Measurements from ENCODE around the gene ZBTB33.

The ZBTB33 gene

DNA sequence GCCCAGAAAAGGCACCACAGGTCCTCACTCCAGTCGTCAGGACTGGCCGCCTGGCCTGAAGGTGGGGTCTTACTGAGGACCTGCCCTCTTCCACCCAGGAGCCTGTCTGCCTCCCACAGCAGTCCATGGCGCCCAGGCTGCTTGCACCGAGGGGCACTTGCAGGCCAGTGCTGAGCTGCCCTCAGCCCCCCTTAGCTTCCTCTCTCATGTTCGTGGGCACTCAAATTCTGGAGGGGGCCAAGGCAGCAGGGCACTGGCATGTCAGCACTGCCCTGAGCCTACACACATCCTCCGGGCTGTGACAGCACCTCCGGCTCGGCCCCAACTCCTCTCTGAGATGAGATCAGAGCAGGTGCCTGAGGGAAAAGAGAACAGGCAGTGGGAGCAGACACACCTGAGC is 27.2 kb upstream of the ZBTB33 start:
- Histone ChIP-seq H3K4me3 (no peak overlapping the region), H3K27ac (no peak overlapping the region)
- no peak for DNase-seq (ENCODE audit: low spot score)
- TF ChIP-seq, protein P1, sequence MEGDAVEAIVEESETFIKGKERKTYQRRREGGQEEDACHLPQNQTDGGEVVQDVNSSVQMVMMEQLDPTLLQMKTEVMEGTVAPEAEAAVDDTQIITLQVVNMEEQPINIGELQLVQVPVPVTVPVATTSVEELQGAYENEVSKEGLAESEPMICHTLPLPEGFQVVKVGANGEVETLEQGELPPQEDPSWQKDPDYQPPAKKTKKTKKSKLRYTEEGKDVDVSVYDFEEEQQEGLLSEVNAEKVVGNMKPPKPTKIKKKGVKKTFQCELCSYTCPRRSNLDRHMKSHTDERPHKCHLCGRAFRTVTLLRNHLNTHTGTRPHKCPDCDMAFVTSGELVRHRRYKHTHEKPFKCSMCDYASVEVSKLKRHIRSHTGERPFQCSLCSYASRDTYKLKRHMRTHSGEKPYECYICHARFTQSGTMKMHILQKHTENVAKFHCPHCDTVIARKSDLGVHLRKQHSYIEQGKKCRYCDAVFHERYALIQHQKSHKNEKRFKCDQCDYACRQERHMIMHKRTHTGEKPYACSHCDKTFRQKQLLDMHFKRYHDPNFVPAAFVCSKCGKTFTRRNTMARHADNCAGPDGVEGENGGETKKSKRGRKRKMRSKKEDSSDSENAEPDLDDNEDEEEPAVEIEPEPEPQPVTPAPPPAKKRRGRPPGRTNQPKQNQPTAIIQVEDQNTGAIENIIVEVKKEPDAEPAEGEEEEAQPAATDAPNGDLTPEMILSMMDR (IDR thresholded peaks at IDR 0.05) = no peak

DNA sequence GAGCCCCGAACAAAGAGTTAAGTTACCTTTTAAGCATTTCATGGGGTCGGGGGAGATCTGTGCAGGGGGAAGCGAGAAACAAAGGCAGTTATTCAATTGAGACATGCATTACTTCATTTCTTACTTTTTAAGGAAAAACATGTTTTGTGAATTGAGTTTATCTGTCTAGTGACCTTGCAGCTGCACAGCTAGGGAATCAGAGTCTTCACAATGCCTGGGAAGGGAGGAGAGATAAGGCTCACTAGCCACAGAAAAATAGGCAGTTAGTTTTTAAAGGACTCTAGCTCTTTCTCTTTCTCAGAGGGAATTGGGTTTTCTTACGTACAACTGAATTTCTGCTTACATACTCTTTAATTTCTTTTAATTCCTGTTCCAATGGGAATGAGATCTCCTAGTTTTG is 26.2 kb upstream of the ZBTB33 start:
- TF ChIP-seq, protein P1 (IDR thresholded peaks at IDR 0.05) = no peak
- H3K27ac ChIP-seq = no peak overlapping the region
- DNase-seq (ENCODE audit: low spot score) = no peak
- H3K4me3 ChIP-seq = no peak overlapping the region

DNA sequence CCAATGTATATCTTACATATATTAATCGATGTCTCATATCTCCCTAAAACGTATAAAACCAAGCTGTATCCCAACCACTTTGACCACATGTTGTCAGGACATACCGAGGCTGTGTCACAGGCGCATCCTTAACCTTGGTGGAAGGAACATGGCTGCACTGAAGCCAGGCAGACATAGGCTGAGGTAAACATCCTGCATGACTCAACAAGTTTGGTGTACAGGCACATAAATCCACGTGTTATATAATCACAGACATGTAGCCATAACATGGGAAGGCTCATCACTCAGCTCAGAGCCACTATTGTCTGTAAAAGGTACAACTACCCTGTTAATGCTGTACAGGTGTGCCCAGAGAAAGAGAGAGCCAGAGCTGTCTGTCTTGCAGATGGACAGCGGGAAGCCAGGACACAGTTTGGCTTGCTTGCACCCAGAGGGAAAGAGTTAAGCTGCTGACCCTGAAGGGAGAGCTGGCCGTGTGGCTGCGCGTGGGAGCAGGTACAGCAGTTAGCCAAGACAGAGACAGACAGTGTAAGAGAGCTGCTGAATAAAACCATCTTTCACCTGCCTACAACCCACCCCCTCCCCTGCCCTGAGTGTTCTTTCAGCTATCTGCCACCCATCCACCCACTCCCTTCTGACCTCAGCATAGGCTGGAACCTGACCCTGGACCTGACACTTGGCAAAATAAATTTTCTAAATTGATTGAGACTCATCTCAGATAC is 22.3 kb upstream of the ZBTB33 start:
- Histone ChIP-seq H3K4me3 (no peak overlapping the region), H3K27ac (no peak overlapping the region)
- no peak for DNase-seq (ENCODE audit: low spot score)
- TF ChIP-seq, protein P1 (IDR thresholded peaks at IDR 0.05) = no peak

DNA sequence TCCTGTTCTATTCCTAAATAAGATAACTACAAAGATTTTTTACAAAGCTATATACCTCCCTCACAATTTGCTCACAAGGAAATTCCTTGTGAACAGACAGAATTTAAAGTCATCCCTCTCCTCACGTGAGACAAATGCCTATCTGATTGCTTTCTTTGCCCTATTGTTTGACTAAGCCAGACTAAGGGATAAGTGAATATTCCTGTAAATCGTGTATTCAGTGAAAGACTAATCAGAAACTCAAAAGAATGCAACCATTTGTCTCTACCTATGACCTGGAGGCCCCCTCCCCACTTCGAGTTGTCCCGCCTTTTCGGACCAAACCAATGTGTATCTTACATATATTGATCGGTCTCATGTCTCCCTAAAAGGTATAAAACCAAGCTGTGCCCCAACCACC is 15.3 kb upstream of the ZBTB33 start:
- Histone ChIP-seq H3K27ac (no peak overlapping the region), H3K4me3 (no peak overlapping the region)
- TF ChIP-seq, protein P1 (IDR thresholded peaks at IDR 0.05) = no peak
- no peak for DNase-seq (ENCODE audit: low spot score)

DNA sequence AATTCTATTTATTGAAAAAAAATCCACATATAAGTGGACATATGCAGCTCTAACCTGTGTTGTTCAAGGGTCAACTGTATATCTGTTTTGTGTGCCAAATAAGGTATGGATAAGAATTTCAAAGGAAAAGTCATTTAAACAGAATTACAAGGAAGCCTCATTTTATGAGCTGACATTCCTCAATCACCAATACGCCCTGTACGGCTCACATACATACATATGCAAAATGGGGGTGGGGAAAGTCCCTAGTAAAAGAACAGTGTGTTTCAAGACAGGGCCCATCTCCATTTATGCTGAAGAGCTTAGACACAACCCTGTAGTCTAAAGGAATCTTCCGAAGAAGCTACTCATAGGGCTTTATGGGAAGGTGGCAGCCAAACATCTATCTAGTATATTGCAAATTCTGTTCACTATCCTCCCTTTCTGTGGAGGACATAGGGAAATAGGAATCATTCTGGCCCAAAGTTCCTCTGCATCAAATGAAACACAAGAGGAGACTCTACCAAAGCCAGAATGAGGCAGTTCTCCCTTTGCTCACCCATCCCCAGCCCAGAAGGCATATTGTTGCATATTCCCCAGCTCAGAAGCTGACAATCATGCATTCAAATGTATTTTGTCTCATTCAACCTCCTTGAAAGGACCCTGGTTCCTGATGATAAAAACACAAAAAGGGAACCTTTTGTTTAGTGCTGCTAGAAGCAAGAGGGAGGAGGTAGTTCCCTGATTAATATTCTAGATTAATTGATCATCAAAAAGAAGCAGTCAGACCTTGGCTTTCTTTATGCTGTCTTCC is 13.7 kb upstream of the ZBTB33 start:
- H3K4me3 ChIP-seq = no peak overlapping the region
- no peak for DNase-seq (ENCODE audit: low spot score)
- TF ChIP-seq, protein P1 (IDR thresholded peaks at IDR 0.05) = no peak
- no peak overlapping the region for H3K27ac ChIP-seq

DNA sequence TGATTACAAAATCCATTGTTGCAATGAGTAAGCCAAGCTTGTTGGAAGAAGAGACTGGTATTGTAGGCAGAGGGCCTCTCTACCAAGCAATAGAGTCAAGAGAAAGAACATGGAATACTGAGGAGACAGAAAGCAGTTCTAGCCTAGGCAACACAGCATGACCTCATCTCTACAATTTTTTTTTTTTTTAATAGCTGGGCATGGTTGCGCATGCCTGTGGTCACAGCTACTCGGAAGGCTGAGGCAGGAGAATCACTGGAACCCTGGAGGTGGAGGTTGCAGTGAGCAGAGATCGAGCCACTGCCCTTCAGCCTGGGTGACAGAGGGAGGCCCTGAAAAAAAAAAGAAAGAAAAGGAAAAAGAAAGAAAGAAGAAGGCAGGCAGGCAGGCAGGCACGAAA is 11.7 kb upstream of the ZBTB33 start:
- TF ChIP-seq, protein P1 (IDR thresholded peaks at IDR 0.05) = no peak
- DNase-seq (ENCODE audit: low spot score) = no peak
- no peak overlapping the region for H3K4me3 ChIP-seq
- no peak overlapping the region for H3K27ac ChIP-seq

DNA sequence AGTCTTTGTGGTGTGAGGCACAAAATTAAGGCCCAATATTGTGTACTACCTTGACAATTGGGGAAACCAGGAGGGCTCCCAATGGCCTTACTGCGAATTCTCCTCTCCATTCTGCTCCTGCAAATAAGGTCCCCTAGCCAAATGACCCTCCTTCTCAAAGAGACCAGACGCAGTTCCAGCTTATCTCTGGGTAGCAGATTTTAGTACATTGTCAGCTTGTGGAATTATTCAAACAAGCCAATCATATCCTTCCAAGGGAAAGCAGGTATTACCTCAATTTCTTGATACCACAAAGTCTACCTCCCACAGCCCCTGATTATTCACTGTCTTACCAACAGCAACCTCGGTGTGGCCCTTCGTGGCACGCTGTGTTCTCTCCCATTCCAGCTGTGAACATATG is 7.8 kb upstream of the ZBTB33 start:
- H3K27ac ChIP-seq = no peak overlapping the region
- no peak for DNase-seq (ENCODE audit: low spot score)
- H3K4me3 ChIP-seq = no peak overlapping the region
- TF ChIP-seq, protein P1 (IDR thresholded peaks at IDR 0.05) = no peak

All from coronary artery (tissue), 2 donors.